Keratinocyte (primary cell): Measurements from ENCODE around the gene PRSS33.

Experiments
- CTCF ChIP-seq, 3 experiments: IDR thresholded peaks in 1 of 3; conservative IDR thresholded peaks in 1 of 3; optimal IDR thresholded peaks in 1 of 3; 2 replicates in 2 of 3; 3 replicates in 1 of 3; pipeline versions ENCODE3 to v1.5.1; 2011; ENCODE audit warnings: low read length in 3 of 3, mild to moderate bottlenecking in 3 of 3, moderate library complexity in 2 of 3, control low read depth in 1 of 3, inconsistent platforms in 1 of 3; ENCODE audit not compliant: insufficient read depth in 2 of 3; ENCODE audit errors: extremely low read depth in 1 of 3
- EZH2 ChIP-seq: IDR thresholded peaks from one replicate; pipeline ENCODE4 v1.6.1; 2012; ENCODE audit warnings: inconsistent platforms, mild to moderate bottlenecking, low read length, moderate library complexity

- TF ChIP-seq EZH2 (no peak), CTCF (optimal IDR thresholded peaks at IDR 0.05 in 1 of 3, IDR thresholded peaks at IDR 0.05 in 1 of 3, conservative IDR thresholded peaks at IDR 0.05 in 1 of 3; ENCODE audit: extremely low read depth in 1 of 3, insufficient read depth in 2 of 3, low read length in 3 of 3) (no peak)
Observed at GRCh38 chr16:2742323-2743006, 44.9 kb downstream of the PRSS33 start.
